Stimulated activated CD4-positive, alpha-beta T cell treated with anti-CD3 and anti-CD28 coated beads, Interleukin-15, amount 100 ng/mL, for 24 hours (primary cell): ENCODE data around the gene JAKMIP3.

Experiments used
- DNase-seq: peaks from one replicate; pipeline ENCODE4 v3.0.0-alpha.2; 2020

JAKMIP3 gene

GRCh38 chr10:132065491-132066105, at the start of gene JAKMIP3:
Gene JAKMIP3 (plus strand): TSS chr10:132065946. CDS start chr10:132104809, 38,863 bp downstream.
- DNase-seq: no peak

GRCh38 chr10:132016514-132016913, 49.2 kb upstream of the JAKMIP3 start:
- no peak for DNase-seq

GRCh38 chr10:132018446-132018845, 47.3 kb upstream of the JAKMIP3 start:
- DNase-seq: no peak

GRCh38 chr10:132019366-132019765, 46.4 kb upstream of the JAKMIP3 start:
- DNase-seq: no peak

GRCh38 chr10:132020456-132020855, 45.3 kb upstream of the JAKMIP3 start:
- no peak for DNase-seq

DNA sequence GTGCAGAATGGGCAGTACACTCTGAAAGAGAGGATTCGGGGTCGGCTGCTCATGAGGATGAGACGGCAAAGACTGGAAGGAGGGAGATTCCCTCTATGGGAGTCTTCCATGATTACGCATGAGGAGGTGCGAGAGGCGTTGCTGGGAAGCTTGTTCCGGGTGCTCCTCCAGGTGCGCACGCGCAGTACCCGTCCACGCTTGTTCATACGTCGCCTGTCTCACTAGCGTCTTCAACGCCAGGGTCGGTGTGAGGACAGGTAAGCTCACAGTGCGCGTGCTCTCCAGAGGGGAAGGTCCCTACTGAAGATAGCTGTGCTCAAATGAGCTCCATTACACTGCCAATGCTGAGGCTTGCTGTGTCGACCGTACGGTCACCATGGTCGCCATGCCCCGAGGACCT, 44.7 kb upstream of the JAKMIP3 start:
- no peak for DNase-seq

- no peak for DNase-seq
Measured at GRCh38 chr10:132021504-132022143, 44.1 kb upstream of the JAKMIP3 start.

GRCh38 chr10:132022241-132022640, 43.5 kb upstream of the JAKMIP3 start:
- DNase-seq: no peak

- DNase-seq: peak; percentile 86
Measured at GRCh38 chr10:132023092-132023811, 42.5 kb upstream of the JAKMIP3 start.

- DNase-seq: no peak
Measured at GRCh38 chr10:132027423-132027983, 38.2 kb upstream of the JAKMIP3 start.

DNA sequence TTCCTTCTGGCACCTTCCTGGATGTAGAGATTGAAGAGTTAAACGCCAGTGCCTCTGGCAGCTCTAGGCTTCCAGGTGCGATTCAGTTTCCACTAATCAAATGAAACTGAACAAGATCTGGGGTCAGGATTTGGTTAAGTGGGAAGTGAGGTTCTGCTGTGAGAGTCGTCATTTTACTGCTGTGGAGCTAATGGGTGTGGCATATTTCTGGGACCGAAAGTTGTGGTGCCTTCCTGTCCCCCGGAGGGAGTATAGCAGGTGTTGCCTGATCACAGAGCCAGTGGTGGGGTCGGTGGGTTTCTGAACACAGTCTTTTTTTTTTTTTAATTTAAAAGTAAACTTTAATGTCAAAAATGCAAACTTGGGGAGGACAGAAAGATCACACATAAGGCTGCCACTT, 37.0 kb upstream of the JAKMIP3 start:
- no peak for DNase-seq

DNA sequence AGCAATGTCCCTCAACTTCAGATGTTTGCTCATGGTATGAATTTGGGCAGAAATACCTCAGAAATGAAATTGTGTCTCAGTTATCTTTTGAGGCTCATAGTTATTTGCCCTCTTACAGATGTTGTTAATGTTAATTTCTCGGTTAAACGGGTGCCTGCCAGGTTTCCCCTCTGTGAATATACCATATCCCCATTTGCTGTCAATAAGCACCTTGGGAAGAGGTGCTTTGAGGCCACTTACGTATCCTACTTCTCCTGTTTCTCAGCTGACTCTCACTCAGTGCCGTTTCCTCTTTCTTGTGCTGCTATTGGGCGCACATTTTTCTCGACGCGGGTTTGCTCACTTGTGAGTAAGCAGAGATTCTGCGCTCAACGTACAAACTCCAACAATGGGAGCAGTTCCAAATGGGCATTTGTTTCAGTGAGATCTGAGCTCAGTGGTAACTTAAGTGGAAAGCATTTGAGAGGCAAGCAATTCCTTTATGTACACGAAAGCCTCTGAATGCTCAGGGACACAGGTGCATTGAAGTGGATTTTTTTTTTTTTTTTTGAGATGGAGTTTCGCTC, 34.8 kb upstream of the JAKMIP3 start:
- DNase-seq: no peak

GRCh38 chr10:132033632-132034031, 32.1 kb upstream of the JAKMIP3 start:
- DNase-seq: no peak

- DNase-seq: no peak
Measured at GRCh38 chr10:132035476-132035875, 30.3 kb upstream of the JAKMIP3 start.

- DNase-seq: peak; percentile 37
Measured at GRCh38 chr10:132036153-132036886, 29.4 kb upstream of the JAKMIP3 start.

DNA sequence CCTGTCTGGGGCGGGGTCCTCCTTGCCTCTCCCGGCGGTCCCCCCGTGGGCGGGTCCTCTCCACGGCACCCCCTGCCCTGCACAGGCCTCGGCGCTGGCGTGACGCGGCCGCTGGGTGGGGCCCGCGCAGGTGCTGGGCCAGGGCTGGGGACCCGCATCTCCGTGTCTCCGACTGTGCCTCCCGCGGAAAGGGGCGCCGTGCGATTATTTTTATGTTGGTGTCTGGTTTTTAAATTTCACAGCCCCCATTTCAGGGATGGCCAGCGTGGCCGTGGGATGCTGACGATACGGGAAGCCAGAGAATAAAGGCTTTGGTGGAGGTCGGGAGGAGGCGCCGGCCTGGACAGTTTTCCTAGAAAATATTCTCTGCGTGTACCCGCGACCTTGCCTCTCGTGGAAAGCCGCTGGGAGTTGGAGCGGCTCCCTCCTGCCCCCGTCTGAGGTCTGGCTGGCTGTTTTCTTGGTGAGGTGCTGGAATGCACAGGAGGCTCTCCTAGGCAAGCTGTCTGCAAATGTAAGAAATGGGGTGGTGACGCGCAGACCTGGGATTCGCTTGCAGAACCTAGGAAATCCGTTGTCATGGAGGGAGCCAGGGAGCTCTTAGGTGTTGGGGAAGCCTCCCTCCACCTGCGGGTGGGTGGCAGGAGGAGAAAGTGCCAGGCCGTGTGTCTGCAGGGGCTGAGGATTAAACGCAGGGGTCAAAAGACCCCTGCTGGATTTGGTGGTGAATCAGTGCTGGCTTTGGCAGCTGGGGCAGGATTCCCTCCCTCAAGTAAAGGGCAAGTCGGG, 28.7 kb upstream of the JAKMIP3 start:
- DNase-seq: peak; percentile 29

GRCh38 chr10:132037676-132037975, 28.1 kb upstream of the JAKMIP3 start:
- DNase-seq: no peak

DNA sequence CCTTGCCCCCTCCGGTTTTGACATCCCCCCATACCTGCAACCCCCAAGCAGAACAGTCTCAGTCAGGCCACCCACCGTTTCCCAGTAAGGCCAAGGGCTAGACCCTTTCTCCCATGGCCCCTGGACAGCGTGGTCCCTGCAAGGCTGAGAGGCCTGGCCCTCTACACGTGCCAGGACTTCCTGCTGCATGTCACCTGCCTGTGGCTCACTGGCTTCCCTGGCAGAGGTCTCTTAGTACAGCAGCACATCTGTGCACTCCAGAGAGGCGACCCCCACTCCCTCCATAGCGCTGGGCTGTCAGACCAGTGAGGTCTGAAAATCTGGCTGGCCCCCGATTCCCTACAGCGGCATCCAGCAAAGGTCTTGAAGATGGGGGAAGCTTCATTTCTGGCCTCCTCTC, 26.4 kb upstream of the JAKMIP3 start:
- no peak for DNase-seq

DNA sequence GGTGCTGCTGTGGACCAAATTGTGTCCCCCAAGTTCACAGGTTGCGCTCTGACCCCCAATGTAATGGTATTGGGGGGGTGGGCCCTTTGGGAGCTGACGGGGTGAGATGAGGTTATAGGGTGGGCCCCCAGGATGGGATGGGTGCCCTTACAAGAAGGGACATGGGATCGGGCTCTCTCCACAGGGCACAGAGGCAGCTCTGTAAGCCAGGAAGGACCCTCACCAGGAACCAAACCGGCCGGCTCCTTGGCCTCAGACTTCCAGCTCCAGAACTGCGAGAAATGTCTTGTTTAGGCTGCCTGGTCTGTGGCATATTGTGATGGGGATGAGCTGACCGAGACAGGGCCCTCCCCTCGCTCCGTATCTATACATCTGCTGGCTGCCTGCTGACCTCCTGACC, 25.7 kb upstream of the JAKMIP3 start:
- no peak for DNase-seq

- no peak for DNase-seq
Measured at GRCh38 chr10:132041340-132041739, 24.4 kb upstream of the JAKMIP3 start.

DNA sequence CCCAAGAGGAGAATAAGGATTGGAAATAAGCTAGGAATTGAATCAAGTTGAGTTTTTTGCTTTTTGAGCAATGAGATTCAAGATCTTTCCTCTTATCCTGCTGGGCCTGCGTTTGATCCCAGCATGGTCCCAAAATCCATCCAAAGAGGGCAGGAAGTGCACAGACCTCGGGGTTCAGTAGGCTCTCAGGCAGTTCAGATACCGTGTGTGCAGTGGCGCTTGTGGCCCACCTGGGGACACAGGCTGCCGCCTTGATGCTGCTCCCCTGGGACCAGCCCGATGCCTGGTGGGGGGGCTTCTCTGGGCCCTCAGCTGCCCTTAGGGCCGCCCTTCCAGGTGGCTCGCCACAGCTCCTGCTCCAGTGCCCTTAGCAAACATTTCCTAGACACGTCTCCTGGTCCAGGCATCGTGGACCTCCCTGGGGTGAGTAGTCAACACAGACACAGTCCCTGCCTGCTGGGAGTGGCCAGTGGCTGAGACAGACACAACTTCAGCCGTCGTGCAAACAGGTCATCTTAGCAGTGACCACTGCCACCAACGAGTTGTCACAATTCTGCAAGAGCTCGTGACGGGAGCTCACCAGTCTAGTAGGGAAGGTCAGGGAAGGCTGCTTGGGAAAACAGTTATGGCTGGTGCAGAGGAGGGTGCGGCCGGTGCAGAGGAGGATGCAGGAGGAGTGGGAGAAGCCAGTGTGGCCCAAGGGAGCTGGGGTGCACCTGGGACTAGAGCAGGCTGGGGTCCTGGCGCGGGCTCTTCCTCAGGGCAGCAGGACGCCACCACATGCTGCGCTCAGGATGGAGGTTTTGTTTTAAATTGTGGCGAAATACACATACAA, 21.7 kb upstream of the JAKMIP3 start:
- no peak for DNase-seq
